Renal pelvis (tissue), 4 donors: ENCODE data around the gene DEK. TPM values are rescaled to one million over a fixed set of nuclear protein-coding genes. Genes with fewer than 3 reads are reported as not detected.

Experiments used
- DNase-seq: peaks from one replicate; pipeline ENCODE4 v3.0.0-alpha.2; 2013
- polyA plus RNA-seq, 3 donors: library from polyadenylated mRNA; unstranded; fragments of 120-200 nt; gene quantifications; one replicate each; pipeline ENCODE4 v1.2.1, GENCODE V29; 2013; ENCODE audit not compliant: insufficient read length in 3 of 3

Gene DEK
- polyA plus RNA-seq, 3 donors: 189 to 210 (median 192) TPM

GRCh38 chr6:18276610-18277236, 12.4 kb upstream of the DEK start:
- no peak for DNase-seq

GRCh38 chr6:18270216-18270615, 5.9 kb upstream of the DEK start:
- DNase-seq: no peak

- no peak for DNase-seq
These were observed 5.4 kb upstream of the DEK start for GRCh38 chr6:18269717-18270116.

- DNase-seq: no peak
These were observed 4.9 kb upstream of the DEK start for GRCh38 chr6:18269253-18269652.

GRCh38 chr6:18268066-18268465, 3.7 kb upstream of the DEK start:
- DNase-seq: no peak

- no peak for DNase-seq
These were observed 2.2 kb upstream of the DEK start for GRCh38 chr6:18266523-18266912.

GRCh38 chr6:18265787-18266522, 1.6 kb upstream of the DEK start:
- DNase-seq: no peak

- no peak for DNase-seq
These were observed 620 bp upstream of the DEK start for GRCh38 chr6:18264923-18265377.

GRCh38 chr6:18263418-18264218, 712 bp downstream of the DEK start:
- no peak for DNase-seq

GRCh38 chr6:18262702-18263417, 1.5 kb downstream of the DEK start:
- no peak for DNase-seq

- DNase-seq: no peak
These were observed 2.5 kb downstream of the DEK start for GRCh38 chr6:18261877-18262276.

GRCh38 chr6:18260448-18261106, 3.8 kb downstream of the DEK start:
- no peak for DNase-seq

- DNase-seq: no peak
These were observed 4.5 kb downstream of the DEK start for GRCh38 chr6:18259675-18260447.

GRCh38 chr6:18254793-18255192, 9.5 kb downstream of the DEK start:
- DNase-seq: no peak

- DNase-seq: no peak
These were observed 10.7 kb downstream of the DEK start for GRCh38 chr6:18253635-18254034.

- no peak for DNase-seq
These were observed 15.1 kb downstream of the DEK start for GRCh38 chr6:18249271-18249670.

- DNase-seq: no peak
These were observed 15.6 kb downstream of the DEK start for GRCh38 chr6:18248698-18249097.

- DNase-seq: no peak
These were observed 17.3 kb downstream of the DEK start for GRCh38 chr6:18247002-18247401.

GRCh38 chr6:18246205-18246604, 18.1 kb downstream of the DEK start:
- DNase-seq: no peak

GRCh38 chr6:18245642-18246041, 18.7 kb downstream of the DEK start:
- no peak for DNase-seq

- no peak for DNase-seq
These were observed 19.3 kb downstream of the DEK start for GRCh38 chr6:18245079-18245478.
